Stimulated activated CD4-positive, alpha-beta T cell treated with anti-CD3 and anti-CD28 coated beads, TNF-alpha, amount 100 ng/mL, for 4 hours (primary cell): ENCODE data around the gene DLX4.

ENCODE experiments used
- DNase-seq, 3 experiments: peaks; one replicate each; pipeline ENCODE4 v3.0.0-alpha.2; 2020; ENCODE audit warnings: low read depth in 3 of 3

DLX4 gene

GRCh38 chr17:49969134-49969759, at the start of gene DLX4:
TSS of gene DLX4 (plus strand) at chr17:49969190. CDS start at chr17:49969469, 279 bp downstream.
- DNase-seq = no peak

GRCh38 chr17:49920030-49920769, 48.8 kb upstream of the DLX4 start:
- no peak for DNase-seq

- no peak for DNase-seq
These were observed 46.9 kb upstream of the DLX4 start for GRCh38 chr17:49922095-49922494.

- DNase-seq = no peak
These were observed 44.9 kb upstream of the DLX4 start for GRCh38 chr17:49924116-49924515.

- DNase-seq = no peak
These were observed 44.4 kb upstream of the DLX4 start for GRCh38 chr17:49924589-49924988.

GRCh38 chr17:49925921-49926320, 43.1 kb upstream of the DLX4 start:
- no peak for DNase-seq

- DNase-seq = no peak
These were observed 42.1 kb upstream of the DLX4 start for GRCh38 chr17:49926886-49927285.

GRCh38 chr17:49928126-49928800, 40.7 kb upstream of the DLX4 start:
- DNase-seq = no peak

GRCh38 chr17:49928837-49929475, 40.0 kb upstream of the DLX4 start:
- DNase-seq = no peak

GRCh38 chr17:49930880-49931279, 38.1 kb upstream of the DLX4 start:
- DNase-seq = no peak

GRCh38 chr17:49931416-49932137, 37.4 kb upstream of the DLX4 start:
- no peak for DNase-seq

GRCh38 chr17:49932138-49932723, 36.8 kb upstream of the DLX4 start:
- no peak for DNase-seq

- DNase-seq = no peak
These were observed 36.1 kb upstream of the DLX4 start for GRCh38 chr17:49932901-49933300.

- DNase-seq = no peak
These were observed 33.3 kb upstream of the DLX4 start for GRCh38 chr17:49935526-49936210.

- no peak for DNase-seq
These were observed 32.6 kb upstream of the DLX4 start for GRCh38 chr17:49936386-49936785.

GRCh38 chr17:49939318-49939717, 29.7 kb upstream of the DLX4 start:
- no peak for DNase-seq

GRCh38 chr17:49941427-49941826, 27.6 kb upstream of the DLX4 start:
- no peak for DNase-seq

GRCh38 chr17:49942947-49943346, 26.0 kb upstream of the DLX4 start:
- DNase-seq = no peak

- DNase-seq = no peak
These were observed 24.6 kb upstream of the DLX4 start for GRCh38 chr17:49944273-49944870.

- DNase-seq = no peak
These were observed 22.8 kb upstream of the DLX4 start for GRCh38 chr17:49946208-49946607.
